GM18526 (cell line): ENCODE results near the gene PTPRD.

Experiments used
- POLR2A ChIP-seq: IDR thresholded peaks from 3 replicates; pipeline ENCODE4 v1.6.1; 2011; ENCODE audit not compliant: insufficient read length; ENCODE audit errors: extremely low read depth

The PTPRD gene

DNA sequence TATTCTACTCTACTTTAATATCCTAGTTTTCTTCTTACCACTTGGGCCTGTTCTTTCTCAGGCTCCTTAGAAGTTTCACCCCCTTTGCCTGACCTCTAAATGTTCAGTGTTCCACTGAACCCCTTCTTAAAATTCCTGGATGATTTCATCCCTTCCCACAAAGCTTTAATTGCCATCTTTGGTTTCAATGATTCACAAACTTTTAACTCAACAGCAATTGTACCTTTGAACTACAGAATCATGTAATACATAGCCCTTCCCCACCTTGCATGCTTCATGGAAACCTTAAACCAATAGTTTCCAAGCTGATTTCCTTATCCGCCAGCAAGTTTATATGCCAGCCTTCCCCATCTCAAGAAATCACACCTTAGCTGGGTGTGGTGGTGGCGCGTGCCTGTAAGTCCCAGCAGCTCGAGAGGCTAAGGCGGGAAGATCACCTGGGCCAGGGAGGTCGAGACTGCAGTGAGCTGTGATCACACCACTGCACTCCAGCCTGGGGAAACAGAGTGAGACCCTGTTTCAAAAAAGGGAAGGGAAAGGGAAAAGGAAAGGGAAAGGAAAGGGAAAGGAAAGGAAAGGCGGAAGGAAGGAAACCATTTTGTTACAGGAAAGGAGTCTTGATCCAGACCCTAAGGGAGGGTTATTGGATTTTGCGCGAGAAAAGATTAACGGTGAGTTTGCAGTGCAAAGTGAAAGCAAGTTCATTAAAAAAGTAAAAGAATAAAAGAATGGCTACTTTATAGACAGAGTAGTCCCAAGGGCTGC, 1789.5 kb downstream of the PTPRD start:
- no peak for TF ChIP-seq POLR2A

DNA sequence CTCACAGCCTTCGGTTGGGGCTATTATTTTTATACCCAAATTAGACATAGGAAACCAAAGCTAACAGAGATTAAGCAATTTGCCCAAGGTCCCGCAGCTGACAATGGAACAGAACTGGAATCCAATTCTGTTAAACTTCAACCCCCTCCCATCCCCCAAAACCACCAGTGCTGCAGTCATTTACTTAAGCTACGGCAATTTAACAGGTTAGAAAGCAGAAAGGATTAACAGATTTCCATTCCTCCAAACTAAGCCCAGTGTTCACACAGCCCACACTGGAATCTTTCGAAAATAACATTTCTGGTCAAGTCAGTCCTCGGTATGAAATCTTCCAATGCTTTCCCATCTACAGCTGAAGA, 1790.2 kb downstream of the PTPRD start:
- no peak for TF ChIP-seq POLR2A

DNA sequence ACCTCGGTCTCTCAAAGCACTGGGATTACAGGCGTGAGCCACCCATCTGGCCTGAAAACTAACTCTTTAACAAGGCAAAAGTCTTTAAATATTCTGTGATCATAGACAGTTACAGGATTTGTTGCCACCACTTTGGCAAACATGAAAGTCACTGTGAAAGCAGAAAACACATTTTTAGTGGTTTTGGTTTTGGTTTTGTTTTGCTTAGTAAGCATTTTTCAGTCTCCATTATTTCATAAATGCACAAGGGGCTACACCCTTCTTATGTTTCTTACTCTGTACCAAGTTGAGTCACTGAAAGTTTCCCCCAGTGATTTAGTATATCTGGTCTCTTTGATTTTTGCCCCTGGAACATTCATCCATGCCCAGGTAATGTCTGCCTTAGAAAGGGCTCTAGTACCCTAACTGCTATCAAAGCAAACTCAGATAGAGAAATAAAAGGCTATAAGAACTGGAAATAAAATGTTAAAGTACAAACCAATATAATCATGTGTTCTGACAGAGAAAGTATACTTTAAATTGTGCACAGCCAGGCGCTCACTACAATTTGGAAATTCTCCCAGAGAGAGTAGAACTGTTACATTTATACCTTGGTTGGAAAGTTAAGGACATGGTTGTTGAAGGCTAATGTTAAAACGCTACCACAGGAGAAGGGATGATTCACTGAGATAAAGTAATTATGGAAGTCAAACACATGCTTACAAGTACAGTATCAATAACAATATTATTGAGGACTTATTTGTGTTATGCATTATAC, 1790.7 kb downstream of the PTPRD start:
- TF ChIP-seq POLR2A, result no peak

DNA sequence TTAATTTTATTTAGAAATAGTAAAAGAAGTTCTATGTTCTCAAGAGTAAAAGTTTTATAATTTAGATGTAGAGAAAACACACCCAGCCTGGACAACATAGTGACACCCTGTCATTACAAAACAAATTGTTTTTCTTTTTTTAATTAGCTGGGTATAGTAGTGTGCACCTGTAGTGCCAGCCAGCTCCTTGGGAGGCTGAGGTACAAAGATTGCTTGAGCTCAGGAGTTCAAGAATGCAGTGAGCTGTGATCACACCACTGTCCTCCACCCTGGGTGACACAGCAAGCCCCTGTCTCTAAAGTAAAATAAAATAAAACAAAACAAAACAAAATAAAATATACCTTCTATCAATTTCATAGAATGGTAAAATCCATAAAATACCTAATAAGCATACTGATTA, 1795.5 kb downstream of the PTPRD start:
- no peak for TF ChIP-seq POLR2A

DNA sequence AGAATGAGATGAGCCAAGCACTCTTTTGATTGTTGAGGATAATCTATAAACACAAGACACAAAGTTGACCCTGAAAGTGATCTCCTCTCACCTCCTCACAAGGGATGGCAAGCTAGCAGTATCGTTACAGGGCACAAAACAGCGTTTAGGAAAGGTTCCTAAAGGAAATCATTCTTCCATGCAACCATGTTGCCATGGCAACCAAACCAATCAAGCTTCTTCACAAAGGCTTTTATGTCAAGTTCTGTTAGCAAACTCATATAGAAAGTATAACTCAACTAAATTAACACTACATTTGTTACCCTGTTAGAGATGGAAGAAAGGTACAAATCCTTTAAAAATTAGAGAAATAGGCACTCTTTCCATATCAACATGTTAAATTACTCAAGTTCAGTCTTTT, 1796.4 kb downstream of the PTPRD start:
- TF ChIP-seq POLR2A, result no peak

DNA sequence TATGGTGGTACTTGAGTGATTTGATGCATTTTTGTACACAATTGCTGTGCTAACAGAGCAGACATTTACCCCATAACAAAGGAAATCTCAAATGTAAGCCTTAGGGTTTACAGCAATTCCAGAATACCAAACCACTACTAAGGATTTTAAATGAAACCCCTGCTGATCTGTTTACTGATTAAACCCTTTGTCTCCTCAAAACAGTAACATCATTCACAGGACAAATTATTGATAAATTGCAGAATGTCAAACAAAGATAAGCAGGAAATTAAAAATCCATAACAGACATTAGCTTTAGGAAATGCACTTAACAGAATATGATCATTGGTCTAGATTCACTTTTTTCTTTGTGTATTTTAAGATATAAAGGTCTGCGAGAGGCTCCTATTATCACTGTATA, 1796.9 kb downstream of the PTPRD start:
- TF ChIP-seq POLR2A, result no peak

DNA sequence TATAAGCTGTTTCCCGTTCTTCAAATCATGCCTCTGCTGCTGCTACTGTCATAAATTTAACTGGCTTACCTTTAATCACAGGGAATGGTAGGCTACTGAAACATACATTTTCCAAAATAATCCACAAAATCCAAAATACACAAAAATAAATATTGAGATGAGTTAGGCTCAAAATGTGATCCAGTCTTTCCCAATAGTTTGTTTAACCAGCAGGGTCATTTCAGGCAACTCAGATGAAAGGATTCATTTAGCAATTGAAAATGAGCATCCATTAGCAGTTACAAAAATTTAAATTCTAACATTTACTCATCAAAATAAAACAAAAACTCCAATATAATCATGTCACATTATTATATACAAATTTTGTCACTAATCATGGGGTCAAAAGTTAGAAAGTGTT, 1797.6 kb downstream of the PTPRD start:
- no peak for TF ChIP-seq POLR2A

DNA sequence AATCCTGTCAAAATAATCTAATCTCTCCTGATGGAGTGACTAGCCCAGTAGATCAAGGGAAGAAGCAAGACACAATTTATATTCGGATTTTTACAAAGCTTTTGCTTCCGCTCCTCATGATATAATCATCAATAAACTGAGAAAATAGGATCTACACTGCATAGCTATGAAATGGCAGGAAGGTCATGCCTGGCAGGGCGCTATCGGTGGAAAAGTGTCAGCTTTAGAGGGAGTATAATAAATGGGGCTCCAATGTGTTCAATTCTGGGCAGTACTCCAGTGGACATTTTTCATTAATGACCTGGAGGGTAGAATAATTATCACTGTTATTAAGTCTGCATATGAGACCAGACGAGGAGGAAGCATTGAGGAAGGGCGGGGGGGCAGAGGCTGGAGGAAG, 1799.9 kb downstream of the PTPRD start:
- TF ChIP-seq POLR2A, result no peak

DNA sequence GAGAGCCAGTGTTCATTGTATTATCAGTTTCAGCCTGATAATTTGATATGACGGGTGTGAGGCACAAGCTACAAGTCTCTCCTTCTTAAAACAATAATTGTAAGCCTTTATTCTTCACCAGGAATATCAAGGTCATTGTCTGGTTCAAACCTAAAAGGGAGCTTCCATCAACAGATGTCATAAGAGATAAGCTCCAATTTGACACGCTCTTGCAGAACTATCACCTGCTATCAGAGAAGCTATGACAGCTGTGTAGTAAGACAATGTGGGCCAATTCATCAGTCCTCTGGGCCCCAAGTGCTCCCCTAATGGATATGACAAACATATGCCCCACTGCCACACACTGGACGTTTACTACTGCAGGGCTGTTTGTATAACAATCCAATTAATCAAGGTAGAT, 1803.1 kb downstream of the PTPRD start:
- no peak for TF ChIP-seq POLR2A

DNA sequence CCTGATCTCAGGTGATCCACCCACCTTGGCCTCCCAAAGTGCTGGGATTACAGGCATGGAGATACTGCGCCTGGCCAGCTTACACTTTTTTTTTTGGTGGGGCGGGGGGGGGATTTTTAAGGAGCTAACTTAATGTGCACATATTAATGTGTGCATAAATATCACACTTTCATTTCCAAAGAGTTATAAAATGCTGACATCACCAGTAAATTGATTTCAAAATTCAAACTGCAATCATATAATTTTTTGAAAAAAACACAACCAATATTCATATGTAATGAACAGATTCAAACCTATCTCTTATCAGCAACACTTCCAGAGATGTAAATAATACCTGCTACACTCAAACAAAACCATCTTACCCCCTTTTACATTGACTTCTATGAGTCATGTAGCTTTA, 1806.7 kb downstream of the PTPRD start:
- no peak for TF ChIP-seq POLR2A

DNA sequence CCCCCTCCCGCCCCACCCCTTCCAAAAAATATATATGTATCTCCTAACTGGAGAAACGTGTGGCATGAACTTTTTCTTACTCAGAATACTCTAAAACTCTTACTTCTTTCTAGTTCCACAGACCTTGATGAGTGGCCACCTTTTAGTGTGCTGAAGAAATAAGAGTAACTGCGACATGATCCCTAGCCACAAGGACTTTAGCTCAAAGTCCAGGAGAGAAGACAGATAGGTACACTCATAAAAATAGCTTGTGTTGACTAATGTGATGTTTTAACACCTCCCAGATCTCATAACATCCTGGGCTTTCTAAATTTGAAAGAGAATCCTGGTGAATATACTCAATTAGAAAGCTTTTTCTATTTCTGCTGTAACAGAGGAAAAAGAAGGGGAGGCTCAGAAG, 1808.2 kb downstream of the PTPRD start:
- no peak for TF ChIP-seq POLR2A

DNA sequence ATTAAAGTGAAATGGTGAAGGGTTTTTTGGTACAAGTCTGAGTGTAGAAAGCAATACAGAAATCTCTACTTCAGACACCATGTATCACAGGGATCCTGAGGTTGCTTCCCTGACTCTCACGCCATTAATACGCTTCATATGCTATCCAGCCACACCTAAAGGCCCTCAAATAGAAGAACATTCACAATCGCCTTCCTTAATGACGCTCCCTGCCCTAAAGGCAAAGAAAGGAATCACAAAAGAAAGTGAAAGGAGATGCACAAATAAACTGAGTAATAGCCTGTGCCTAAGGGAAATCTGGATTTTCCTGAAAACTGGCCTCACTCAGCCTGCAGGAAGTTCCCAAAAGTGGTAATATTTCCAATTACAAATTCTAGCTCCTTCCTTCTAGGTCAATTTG, 1810.6 kb downstream of the PTPRD start:
- no peak for TF ChIP-seq POLR2A

DNA sequence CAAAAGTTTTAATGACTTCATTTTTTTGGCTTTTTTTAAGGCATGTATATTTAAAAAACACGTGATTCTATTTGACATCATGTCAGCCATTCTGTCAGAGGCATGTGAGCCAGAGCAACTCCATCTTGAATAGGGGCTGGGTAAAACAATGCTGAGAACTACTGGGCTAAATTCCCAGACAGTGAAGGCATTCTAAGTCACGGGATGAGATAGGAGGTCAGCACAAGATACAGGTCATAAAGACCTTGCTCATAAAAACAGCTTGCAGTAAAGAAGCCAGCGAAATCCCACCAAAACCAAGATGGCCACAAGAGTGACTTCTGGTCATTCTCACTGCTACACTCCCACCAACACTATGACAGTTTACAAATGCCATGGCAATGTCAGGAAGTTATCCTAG, 1812.6 kb downstream of the PTPRD start:
- TF ChIP-seq POLR2A, result no peak

DNA sequence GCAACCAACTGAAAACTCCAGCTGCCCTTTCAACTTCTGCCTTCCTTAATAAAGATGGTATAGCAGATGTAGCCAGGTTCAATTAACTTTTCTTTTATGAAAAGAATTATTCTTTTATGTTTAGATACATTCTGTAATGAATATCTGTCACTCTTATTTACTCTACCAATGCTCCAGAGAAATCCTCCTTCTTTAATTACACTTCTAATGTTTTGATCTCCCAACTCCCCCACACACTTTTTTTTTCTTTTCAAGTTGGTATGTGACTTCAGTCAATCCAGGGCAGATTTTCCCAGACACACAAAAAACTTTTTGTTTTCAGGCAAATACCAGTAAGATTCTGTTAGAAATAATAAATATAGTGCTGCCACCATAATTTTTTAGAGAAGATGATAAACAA, 1813.2 kb downstream of the PTPRD start:
- TF ChIP-seq POLR2A, result no peak

DNA sequence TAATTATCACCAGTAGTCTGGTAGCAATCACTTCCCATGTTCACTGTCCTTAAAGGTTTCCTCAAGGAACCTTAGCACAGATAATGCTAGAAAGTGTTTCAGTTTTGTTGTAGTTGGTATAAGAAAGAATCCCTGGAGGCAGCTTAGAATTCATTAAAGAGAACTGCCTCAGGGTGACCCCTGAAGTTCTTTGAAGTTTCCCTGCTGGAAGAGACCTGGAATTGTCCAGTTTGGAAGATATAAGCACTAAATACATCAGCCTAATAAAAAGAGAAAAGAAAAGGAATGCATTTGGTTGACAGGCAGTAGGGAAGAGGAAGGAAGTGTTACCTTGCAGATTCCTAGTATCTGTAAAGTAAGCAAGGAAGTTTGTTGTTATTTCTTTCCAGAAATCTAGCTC, 1813.6 kb downstream of the PTPRD start:
- no peak for TF ChIP-seq POLR2A

DNA sequence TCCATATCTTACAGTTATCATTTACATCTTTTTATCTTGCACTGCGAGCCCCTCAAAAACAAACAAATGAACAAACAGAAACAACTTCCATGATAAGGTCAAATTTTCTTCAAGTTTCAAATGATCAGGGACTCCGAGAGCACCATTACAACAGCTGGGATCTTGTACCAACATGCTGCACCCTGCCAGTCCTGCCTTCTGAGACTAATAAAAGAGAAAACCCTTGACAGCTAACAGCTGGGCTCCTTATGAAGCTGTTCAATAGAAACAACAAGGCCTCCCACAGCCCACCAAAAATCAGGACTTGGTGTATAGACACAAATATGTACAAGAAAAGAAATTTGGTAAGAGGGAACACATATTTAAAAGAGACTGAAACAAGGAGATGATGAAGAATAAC, 1828.0 kb downstream of the PTPRD start:
- no peak for TF ChIP-seq POLR2A

DNA sequence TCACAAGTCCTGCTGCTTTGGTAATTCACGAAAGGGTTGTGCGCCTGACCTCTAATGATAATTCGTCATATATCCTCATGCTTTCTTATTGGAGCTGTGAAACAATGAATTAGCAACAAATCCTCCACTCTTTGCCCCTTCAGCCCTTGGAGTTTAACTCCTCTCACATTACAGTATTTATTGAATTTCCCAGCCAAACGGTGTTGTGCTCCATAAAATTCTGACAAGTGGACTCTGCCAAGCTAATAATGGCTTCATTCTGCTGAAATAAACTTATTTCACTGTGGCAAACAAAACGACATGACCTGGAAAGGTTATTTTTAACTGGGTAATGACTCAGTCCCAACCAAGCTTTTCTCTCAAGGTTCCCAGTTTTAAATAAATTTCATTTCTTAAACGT, 1828.9 kb downstream of the PTPRD start:
- TF ChIP-seq POLR2A, result no peak
